GM12875 (cell line): Measurements from ENCODE around the gene FAS.
A peak's percentile ranks its signal among the peaks of the same experiment; 100 is the strongest.

Experiments
- H3K4me3 ChIP-seq: one replicate; pipeline ENCODE4 v1.5.1; 2011; ENCODE audit warnings: low read depth, low read length, control low read depth
- TF ChIP-seq, protein P1 (sequence below): IDR thresholded peaks from 2 replicates; pipeline ENCODE4 v1.5.1; 2011; ENCODE audit warnings: low read depth, mild to moderate bottlenecking, control low read depth, inconsistent platforms, low read length, moderate library complexity, borderline replicate concordance; ENCODE audit not compliant: insufficient read depth

FAS gene

DNA sequence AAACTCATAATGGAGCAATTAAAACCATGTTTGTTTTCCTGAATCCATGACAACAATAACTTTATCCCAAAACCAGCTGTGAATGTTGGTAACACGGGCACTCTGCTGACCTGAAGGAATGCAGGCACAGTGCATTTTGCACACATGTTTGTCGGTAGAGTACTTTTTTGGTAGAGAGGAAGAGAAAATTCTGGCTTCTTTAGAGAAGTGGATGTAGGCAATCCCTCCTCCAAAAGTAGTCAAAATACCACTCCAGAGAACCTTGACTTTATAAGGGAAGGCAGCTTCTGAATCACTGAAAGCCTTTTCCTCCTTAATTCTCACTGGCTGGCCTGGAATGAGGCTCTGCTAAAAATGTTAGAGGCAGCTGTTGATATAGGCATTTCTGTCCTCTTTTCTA is 22.2 kb upstream of the FAS start:
- no peak overlapping the region for H3K4me3 ChIP-seq
- TF ChIP-seq, protein P1, sequence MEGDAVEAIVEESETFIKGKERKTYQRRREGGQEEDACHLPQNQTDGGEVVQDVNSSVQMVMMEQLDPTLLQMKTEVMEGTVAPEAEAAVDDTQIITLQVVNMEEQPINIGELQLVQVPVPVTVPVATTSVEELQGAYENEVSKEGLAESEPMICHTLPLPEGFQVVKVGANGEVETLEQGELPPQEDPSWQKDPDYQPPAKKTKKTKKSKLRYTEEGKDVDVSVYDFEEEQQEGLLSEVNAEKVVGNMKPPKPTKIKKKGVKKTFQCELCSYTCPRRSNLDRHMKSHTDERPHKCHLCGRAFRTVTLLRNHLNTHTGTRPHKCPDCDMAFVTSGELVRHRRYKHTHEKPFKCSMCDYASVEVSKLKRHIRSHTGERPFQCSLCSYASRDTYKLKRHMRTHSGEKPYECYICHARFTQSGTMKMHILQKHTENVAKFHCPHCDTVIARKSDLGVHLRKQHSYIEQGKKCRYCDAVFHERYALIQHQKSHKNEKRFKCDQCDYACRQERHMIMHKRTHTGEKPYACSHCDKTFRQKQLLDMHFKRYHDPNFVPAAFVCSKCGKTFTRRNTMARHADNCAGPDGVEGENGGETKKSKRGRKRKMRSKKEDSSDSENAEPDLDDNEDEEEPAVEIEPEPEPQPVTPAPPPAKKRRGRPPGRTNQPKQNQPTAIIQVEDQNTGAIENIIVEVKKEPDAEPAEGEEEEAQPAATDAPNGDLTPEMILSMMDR, result no peak

DNA sequence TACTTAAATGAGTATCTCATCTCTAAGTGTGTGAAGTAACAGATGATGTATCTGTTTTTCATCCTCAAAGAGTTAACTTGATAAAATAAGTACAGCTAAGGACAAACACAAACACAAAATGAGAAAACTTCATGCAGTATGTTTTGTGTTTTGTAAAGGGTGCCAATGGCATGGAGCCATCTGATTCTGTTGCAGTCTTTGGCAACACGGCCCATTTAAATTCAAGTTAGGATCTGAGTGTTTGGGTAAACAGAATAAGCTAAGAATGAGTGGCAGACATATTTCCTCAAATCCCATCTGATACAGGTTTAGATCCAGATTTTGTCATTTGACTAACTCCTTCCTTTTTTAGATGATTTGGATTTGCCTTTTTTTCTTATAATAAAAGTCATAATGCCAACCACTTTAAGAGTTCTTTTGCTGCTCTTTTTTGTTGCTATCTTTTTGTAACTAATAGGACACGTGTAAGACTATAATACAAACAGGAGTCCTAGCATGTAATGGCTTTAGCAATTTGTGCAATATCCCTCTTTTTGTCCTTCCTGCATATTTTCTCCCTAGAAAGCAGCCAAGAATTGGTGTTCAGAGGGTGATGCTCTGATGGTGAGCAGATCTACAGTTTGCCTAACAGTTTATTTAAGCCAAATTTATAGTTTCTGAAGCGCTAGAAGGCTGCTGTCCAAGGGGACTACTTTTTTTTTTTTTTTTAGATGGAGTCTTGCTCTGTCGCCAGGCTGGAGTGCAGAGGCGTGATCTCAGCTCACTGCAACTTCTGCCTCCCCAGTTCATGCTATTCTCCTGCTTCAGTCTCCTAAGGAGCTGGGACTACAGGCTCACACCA is 19.2 kb upstream of the FAS start:
- TF ChIP-seq, protein P1, result no peak
- no peak overlapping the region for H3K4me3 ChIP-seq

DNA sequence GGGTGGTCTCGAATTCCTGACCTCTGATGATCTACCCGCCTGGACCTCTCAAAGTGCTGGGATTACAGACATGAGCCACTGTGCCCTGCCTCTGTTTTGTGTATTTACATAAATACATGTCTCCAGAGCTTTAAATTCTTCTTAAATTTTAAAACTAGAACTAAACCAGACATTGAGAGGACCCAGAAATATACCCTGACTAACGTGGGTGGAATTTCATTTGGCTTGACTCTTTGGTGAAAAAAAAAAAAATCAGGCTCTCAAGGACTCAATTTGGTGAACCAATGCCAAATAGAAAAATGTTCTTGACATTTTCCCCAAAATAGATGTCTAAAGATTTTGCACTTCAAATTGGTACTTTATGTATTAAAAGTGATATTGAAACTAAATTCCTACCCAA is 16.6 kb upstream of the FAS start:
- H3K4me3 ChIP-seq, result no peak overlapping the region
- TF ChIP-seq, protein P1, result no peak

DNA sequence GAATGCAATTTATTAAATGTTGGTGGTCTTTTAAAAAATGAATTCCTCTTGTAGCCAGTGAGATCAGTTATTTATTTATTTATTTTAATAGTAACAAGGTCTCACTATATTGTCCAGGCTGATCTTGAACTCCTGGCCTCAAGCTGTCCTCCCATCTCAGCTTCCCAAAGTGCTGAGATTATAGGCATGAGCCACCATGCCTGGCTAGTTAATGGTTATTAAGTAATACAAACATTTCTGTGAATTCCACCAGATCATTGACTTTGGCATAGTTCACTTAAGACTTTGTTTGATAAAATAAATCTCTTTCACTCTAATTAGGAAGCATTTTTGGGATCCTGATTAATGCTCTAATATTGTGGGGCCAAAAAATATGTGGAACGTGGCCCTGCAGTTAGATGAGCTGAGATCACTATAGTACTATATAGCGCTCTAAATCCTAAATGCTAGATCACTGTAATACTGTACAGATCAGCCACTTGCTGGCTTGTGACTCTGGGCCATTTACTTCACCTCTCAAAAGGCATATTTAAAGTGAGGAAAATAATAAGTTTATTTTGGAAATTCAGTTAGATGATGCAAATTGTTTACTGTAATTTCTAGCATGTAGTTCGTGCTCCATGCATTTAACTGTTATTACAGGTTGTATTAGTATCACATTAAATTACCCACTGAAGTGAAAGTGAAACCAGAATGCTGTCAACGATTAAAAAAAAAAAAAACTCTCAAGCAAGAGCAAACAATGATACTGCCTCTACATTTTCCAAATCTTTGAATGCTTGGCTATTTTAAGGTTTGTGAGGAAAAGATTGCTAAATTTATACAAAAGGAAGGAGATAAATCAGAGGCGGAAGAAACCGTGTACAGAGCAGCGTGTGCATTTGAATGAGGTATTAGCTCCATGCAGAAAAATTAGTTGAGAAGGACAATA is 15.9 kb upstream of the FAS start:
- H3K4me3 ChIP-seq, result peak overlapping the region; percentile 3

DNA sequence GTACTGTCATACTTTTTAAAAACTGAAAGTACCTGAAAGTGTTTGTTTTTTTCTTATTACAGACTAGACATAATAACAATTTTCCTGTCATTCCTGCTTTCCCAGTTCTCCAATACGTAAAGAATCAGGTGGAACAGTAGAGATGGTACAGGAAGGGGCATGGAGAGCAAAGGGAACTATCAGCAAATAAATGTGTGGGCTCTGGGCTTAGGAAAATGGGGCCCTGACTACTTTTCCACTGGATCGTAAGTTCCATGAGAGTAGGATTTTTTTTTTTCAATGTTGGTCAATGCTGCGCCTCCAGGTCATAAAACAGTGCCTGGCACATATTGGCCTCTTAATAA is 15.2 kb upstream of the FAS start:
- TF ChIP-seq, protein P1, result no peak
- H3K4me3 ChIP-seq, result peak overlapping the region; percentile 3

More for the DNA sequence above, 15.9 kb upstream of the FAS start:
- TF ChIP-seq, protein P1, result no peak

DNA sequence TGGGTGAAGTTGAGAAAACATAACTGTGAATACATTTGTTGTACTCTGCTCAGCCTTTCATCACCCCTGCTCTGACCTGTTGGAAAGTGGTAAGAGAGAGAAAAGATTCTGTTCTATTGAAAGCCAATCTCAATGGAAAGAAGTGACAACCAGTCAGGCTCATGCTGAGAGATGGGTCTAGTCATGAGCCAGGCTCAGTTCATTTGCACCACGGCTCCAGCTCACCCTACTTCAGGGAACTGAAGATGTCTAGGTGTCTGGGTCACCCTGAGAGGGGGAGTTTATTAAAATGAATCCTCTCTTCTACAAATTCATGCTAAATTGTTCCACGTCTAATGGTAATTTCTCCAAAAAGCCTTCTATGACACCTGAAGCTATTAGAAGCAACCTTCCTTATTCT is 12.1 kb upstream of the FAS start:
- TF ChIP-seq, protein P1, result no peak
- H3K4me3 ChIP-seq, result no peak overlapping the region
